ENCODE results near the gene ERC2.
"Not testable (repeated sequence)": the region's sequence is repeated elsewhere in the genome, so short reads cannot be mapped to it uniquely, and the experiment has no call there.

The ERC2 gene

DNA sequence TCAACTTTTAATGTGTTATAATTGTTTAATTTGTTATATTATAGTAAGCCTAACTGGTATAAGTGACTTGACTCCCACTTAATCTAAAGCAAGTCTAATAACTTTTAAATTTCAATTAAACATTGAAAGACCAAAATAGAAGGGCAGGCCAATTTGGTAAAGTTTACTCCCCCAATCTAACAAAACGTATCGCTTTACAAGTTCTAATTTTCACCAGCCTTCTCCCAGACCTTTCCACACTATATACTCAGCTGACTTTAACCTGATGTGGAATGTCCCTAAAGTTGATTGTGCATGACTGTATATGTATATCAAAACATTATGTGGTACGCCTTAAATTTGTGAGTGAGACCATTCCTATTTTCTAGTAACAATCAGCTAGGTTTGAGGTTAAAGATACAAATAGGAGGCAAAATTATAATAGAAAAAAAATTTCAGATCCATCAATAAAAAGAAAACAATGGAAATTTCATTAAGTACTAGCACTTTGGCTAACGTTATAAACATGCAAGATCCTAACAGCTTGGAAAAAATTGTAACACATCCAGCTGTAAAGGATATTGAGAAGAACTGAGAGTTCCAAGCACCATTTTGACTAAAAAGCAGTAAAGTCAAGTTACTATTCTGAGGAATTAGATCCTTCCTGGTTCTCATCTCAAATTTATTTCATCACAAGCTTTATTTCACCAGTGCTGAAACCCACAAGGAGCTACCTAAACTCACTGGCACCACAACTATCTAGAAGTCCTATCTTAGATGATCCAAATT, 199.5 kb downstream of the ERC2 start:
- DNase-seq (ENCODE audit: extremely low read depth in 1 of 2, low read depth in 1 of 2), result no peak

DNA sequence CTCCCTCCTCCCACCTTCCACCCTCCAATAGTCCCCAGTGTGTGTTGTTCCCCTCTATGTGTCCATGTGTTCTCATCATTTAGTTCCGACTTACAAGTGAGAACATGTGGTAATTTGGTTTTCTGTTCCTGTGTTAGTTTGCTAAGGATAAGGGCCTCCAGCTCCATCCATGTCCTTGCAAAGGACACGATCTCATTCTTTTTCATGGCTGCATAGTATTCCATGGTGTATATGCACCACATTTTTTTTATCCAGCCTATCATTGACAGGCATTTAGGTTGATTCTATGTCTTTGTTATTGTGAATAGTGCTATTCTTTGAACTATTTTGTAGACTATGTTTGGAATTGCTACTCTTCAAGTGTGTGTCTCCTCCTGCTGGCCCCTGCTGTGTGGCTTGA, 206.4 kb downstream of the ERC2 start:
- DNase-seq (ENCODE audit: extremely low read depth in 1 of 2, low read depth in 1 of 2), result not testable (repeated sequence)

DNA sequence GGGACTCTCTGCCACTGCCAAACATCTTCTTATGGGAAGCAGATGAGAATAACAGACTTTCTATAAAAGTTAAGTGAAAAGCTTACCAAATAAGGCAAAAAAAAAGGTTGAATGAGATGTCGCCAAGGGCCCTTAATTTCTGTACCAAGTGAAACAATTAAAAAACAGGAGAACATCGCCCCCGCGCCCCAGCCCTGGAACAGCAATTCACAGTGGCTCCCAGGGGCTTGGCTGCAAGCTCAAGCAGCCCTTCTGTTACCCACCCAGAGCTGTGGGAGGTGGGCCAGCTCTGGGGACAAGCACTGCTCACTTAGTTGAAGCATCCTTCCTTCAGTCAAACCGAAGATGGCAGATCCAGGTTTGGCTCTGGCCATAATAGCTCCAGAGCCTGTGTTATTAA, 208.0 kb downstream of the ERC2 start:
- no peak for DNase-seq (ENCODE audit: extremely low read depth in 1 of 2, low read depth in 1 of 2)

DNA sequence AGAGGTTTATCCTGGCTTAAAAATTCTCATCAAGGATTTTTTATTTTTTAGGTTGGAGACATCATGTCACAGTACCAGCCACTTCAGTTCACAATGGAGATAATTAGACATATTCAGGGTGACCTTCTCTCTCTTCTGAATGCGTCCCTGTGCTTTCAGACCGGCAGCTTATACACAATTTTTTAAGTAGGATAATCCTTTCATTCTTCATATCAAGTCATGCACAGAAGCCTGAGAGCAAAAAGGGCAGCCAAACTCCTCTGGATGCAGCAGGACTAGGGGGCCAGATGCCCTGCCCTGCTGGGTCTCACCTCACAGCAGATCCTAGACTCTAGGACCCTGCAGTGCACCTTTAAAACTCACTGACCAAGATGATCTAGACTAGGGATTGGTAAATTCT, 210.4 kb downstream of the ERC2 start:
- DNase-seq (ENCODE audit: extremely low read depth in 1 of 2, low read depth in 1 of 2), result no peak

DNA sequence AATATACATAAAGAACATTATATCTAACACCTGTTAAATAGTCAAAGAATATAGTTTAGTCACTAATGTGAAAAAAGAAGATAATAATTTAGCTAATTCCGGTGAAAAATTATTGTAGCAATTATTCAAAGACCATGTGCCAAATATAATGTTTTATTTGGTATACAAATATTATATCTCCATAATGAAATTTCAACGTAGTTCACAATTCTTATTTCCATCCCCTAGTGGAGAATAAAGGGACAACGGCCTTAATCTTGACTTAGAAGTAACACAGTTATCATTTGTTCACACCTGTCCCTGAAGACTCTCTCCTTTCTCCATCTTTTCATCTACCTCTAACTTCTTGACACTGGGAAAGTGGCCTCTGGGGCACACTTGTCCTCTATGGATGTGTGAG, 213.4 kb downstream of the ERC2 start:
- DNase-seq (ENCODE audit: extremely low read depth in 1 of 2, low read depth in 1 of 2), result no peak

DNA sequence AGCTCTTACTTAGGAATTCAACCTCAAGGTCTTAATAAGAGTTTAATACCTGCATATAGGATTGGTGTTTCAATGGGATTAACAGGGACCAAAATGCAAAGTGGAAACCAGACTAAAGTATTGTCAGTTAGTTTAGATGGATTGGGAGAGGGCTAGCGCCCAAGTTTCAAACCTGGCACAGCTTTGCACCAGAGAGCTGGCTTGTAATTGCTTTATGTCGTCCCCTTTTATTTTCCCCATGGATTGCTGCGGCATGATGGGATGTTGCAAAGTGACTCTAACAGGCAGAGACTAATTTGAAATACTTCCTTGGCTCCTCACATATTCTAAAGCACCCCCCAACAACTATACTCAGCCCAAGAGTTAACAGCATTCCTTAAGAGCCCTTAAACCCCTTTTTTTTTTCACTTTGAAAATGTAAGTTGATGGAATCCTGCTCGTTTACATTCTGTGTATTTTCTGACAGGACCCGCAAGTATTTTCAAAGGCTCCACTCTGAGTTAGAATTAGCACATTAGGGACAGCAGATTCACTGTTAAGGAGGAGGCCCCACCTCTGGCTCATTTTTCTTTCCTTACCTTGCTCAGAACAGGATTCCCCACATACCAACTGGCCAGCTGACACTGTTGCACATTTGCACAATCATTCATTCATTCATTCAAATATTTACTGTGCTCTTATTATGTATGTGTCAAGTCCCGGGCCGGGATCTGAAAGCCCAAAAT, 214.2 kb downstream of the ERC2 start:
- no peak for DNase-seq (ENCODE audit: extremely low read depth in 1 of 2, low read depth in 1 of 2)

DNA sequence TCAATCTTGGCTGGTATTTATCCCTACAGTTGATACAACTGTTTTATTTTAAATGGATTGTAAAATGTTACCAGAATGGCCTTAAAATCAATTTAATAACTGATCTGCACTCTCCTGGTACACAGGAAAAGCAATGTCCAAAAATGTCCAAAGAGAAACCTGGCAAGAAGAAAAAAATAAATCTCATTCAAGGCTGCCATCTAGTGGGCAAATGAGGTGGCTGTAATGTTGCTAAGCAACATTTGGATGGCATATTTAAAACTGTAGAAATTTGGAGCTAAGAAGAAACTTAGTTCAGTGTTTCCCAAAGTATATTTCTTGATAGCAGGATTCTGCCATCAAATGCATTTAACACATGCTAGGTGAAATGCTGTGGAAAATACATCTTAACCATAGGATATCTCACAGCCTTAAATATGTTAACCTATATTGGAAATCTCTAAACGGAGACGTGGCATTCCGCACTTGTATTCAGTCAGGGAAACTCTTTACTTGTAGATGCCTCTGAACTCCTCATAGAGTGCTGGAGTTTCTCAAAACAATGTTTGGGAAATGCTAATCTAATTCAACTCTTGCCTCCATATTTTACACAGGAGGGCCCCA, 216.8 kb downstream of the ERC2 start:
- DNase-seq (ENCODE audit: extremely low read depth in 1 of 2, low read depth in 1 of 2), result no peak

DNA sequence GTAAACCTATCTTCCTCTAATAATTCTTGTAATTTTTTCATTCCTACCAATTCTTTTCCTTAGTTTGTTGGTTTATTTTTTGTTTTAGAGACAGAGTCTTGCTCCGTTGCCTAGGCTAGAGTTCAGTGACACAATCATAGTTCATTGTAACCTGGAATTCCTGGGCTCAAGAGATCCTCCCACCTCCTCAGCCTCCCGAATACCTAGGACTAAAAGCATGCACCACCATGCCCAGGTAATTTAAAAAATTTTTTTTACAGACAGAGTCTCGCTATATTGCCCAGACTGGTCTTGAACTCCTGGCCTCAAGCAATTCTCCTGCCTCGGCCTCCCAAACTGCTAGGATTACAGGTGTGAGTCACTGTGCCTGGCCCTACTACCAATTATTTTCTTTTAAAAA, 220.2 kb downstream of the ERC2 start:
- DNase-seq (ENCODE audit: extremely low read depth in 1 of 2, low read depth in 1 of 2), result no peak

DNA sequence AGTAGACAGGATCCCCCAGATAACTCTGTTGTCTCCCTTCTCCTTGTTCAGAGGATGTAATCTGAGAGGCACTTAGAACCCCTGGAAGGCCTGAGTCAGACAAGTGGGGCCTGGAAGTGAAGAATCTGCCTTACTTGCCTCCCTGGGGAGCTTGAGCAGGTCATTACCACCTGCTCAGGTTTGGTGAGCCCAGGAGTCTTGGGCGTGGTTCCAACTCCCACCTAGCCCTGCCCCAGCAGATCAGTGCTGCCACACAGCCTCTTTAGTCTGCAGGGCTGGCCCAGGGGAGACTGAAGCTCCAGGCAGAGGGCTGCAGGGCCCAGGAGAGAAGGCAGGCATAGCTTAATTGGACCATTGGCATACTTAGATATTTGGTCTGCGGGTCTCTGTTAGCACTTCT, 230.0 kb downstream of the ERC2 start:
- DNase-seq (ENCODE audit: extremely low read depth in 1 of 2, low read depth in 1 of 2), result no peak

DNA sequence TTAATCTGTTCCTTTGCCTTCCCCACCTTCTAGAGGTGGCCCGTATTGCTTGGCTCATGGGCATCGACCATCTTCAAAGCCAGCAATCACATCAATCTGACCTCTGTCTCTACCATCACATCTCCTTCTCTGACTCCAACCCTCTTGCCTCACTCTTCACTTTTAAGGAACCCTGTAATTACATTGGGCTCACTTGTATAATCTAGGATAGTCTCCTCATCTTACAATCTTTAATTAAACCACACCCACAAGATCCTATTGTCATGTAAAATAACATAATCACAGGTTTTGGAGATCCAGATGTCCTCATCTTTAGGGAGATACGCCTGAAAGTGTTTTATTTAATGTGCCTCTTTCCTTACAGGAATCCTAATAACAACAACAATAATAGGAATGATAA, 234.5 kb downstream of the ERC2 start:
- no peak for DNase-seq (ENCODE audit: extremely low read depth in 1 of 2, low read depth in 1 of 2)

DNA sequence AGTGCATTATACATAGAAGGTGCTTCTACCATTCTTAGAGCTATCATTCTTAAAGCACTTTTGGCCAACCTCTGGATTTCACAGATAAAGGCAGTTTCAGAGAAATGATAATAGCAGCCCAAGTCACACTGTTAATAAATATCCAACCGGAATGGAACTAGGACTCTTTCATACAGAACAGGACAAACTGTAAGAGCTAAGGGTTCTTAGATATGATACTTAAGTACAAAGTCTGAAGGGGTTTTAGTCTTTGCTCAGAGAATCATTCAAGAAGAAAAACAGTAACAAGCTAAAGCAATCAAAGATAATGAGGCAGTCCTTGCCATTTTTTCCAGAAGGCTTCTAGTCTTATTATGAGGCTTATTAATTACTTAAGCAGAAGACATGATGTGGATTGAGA, 239.0 kb downstream of the ERC2 start:
- no peak for DNase-seq (ENCODE audit: extremely low read depth in 1 of 2, low read depth in 1 of 2)

DNA sequence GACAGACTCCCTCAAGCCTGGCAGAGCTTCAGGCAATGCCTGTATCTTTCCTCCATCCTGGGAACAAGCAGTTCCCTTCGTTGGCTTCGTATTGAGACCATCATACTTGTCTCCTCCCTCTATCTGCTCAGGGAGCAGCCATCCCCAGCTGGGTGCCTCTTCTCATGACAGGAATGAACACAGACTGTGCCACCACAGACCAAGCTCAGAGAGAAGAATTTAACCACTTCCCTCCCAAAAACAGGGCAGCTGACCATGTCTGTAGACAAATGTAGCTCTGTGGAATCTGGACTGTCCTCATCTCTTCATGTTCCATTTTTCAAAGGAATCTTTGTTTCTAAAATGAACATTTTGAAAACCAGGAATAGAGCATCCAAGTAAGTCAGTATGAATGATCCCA, 245.4 kb downstream of the ERC2 start:
- DNase-seq (ENCODE audit: extremely low read depth in 1 of 2, low read depth in 1 of 2), result no peak

DNA sequence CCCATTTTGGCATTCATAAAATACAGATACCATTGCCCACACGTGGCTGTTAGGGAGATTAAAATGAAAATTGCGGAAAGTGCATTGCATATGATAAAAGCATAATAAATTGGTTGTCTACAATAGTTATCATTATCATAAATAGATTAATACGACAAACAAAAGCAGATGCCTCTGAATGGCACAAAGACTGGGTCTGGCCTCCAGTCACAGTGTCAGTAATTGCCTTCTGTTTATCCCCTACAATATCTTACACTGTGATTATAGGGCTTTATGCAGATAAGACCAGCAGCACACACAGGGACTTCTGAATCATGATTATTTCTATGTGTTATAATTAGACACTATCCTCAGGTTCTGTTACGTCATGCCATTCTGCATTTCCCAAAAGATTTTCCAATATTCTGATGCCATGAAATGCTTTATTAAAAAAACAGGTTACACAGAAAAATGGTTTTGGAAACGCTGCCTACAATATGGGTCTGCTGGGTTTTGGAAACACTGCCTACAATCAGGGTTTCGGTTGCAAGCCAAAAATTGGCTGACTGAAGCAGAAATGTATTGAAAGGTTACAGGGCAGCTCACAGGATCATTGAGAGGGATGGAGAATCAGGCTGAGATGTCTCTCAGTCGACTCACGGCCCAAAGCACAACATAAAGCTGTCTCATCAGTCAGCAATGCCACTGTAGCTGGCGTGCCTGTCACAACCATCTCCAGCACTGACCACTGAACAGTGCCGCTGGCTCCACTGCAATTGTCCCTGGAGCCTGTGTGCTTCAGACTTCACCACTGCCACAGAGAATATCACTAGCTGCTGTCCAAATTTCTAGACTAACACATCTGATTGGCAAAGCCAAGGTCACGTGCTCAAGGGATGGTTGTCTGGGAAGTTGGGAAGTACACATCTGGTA, 248.1 kb downstream of the ERC2 start:
- no peak for DNase-seq (ENCODE audit: extremely low read depth in 1 of 2, low read depth in 1 of 2)

DNA sequence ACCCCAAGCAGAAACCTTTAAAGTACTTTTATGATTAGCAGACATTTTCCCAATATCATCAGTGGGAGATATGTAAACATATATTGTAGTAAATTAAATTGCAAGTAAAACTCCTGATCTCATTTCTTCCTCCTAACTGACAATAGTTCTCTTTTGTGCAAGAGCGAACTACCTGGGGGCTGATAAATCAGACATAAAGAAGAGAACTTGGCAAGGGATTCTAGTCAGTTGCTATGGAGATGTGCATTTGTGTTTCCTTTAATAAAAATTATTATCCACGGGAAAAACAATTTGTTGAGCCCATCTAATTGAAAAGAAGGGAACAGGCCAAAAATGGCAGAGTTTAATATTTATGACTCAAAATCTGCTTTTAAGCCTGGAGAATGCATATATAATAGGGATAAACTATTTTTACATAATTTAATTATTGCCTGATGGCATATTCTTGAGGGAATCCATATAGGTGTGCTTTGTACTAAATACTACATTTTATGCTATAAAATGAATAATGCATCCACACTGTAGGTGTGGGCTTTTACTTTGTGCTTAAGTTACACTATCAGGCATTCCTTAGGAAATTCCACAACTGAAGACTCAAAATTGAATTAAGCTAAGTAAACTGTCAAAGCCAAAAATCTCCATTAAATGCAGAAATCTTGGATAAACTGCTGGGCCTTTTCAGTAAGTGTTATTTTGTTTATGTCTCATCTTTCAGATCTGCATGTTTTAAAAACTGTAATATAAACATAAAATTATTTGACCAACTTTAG, 258.1 kb downstream of the ERC2 start:
- DNase-seq (ENCODE audit: extremely low read depth in 1 of 2, low read depth in 1 of 2), result no peak

DNA sequence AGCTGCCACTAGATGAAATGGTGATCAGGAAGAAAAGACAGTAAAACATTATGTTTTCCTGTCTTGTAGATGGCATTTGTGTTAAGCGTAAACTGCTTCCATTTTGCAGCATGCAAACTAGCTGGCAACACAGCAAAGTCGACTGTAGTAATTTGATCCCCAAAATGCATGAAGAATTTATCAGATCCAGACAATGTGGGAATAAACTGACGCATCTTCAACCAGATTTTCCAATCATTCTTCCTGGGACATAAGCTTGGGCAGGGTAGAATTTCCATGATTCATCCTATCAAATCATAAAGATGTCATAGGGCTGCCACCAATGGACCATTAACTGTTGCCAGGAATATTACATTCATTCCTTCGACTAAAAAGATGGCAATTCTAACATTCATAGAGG, 260.3 kb downstream of the ERC2 start:
- DNase-seq (ENCODE audit: extremely low read depth in 1 of 2, low read depth in 1 of 2), result no peak

DNA sequence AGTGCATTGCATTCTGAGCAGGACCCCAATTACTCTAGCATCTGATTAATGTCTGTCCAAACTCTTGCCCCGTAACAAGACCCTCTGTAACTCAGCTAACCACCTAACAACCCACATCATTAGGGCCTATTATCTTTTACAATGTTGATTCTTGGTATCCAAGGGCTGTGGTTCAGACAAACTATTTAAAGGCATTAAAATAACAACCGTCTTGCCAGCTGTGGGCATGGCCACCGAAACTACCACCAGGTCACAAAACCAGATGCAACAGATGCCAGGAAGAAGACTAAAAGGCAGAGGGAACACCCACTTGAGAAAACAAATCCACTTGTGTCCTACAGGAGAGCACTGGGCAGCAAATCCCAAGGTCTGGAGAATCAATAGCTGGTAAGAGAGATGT, 262.9 kb downstream of the ERC2 start:
- no peak for DNase-seq (ENCODE audit: extremely low read depth in 1 of 2, low read depth in 1 of 2)

DNA sequence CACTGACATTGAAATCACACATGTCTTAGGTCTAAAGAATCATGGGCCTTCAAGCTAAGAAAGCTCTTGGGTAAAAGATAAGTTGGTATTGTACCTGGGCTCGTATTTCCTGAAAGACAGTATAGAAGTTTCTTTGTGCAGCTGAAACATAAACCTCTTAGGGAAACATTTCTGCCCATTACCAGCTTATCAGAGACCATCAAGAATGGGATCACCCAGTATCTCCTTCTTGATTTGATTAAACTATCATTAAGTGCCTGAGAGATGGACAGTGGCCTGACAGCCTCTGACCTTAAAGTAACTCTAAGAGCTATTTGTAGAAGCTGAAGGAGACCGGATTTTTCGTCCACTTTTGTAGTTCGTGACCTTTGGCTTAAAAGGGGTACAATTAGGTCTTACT, 265.3 kb downstream of the ERC2 start:
- no peak for DNase-seq (ENCODE audit: extremely low read depth in 1 of 2, low read depth in 1 of 2)

DNA sequence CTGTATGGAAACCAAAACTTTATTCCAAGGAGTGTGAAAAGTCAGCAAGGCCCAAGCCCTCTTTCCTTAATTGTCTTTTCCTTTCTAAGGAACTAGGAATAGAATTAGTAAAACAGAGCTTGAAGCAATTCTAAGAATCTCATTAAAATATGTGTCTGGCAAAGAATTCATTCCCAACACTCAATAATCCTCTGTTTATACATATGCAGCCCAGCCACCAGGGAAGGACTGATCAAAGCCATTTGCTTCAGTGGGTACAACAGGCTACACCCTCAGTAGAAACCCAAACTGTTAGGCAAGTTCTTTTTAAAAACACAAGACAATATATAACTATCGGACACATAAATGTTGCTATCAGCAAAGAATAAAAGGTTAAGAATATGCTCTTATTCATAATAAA, 266.9 kb downstream of the ERC2 start:
- no peak for DNase-seq (ENCODE audit: extremely low read depth in 1 of 2, low read depth in 1 of 2)

DNA sequence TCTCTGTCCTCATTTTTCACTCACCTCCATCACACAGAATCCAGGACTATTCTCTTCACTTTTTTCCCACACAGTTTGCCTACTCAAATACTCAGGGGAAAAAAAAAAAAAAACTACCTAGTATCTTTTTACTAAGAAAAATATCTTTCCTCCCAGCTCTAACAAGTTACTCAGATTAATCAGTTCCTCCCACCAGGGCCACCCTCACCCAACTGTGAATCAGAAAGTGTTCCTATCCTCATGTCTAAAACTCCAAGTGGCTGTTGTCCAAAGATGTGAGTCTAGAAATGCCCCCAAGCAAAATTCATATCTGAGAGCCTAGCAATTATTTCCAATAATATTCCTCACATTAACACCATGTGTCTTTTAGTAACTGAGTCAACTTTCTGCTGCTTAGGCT, 268.0 kb downstream of the ERC2 start:
- DNase-seq (ENCODE audit: extremely low read depth in 1 of 2, low read depth in 1 of 2), result no peak

DNA sequence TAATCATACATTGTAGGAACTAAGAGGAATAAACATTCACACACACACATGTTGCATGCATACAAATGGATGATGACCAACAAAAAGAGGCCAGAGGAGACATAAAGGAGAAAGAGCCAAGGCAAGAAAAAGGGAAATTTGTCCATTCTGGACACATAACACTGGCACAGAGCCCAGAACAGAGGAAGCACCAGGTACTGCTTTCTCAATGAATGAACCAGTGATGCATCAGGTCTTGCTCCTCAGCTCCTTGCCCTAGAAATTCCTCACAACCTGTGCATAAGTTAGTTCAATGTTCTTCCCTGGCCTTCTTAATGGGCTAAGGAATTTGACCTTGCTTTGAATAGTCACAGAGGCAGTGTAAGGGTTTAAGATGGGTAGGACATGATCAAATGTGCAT, 270.3 kb downstream of the ERC2 start:
- DNase-seq (ENCODE audit: extremely low read depth in 1 of 2, low read depth in 1 of 2), result no peak

Data from activated CD8-positive, alpha-beta memory T cell treated with anti-CD3 and anti-CD28 coated beads for 1 hour (primary cell).